Kidney (tissue), 14 donors: ENCODE data around the gene B9D2. TPM values are rescaled to one million over a fixed set of nuclear protein-coding genes. Genes with fewer than 3 reads are reported as not detected.
"Not testable (repeated sequence)": the region's sequence is repeated elsewhere in the genome, so short reads cannot be mapped to it uniquely, and the experiment has no call there.

Experiments used
- DNase-seq, 5 donors: peaks; one replicate each; pipeline ENCODE4 v3.0.0-alpha.2; 2013 to 2020
- FAIRE-seq: peaks from 2 replicates; lab custom pipeline; 2012; peaks lifted over from hg19 to GRCh38; lab: Jason Lieb, UNC
- H3K27ac ChIP-seq, 2 donors: one replicate each; pipeline ENCODE4 v1.7.0; 2013; ENCODE audit warnings: low read depth in 2 of 2, low read length in 2 of 2, inconsistent platforms in 1 of 2
- H3K27me3 ChIP-seq: one replicate; pipeline ENCODE4 v1.7.1; 2013; ENCODE audit warnings: low read length, inconsistent platforms; ENCODE audit not compliant: control insufficient read depth, insufficient read depth
- H3K36me3 ChIP-seq, 3 donors: one replicate each; pipeline versions ENCODE4 v1.7.0 to v1.7.1; 2013; ENCODE audit warnings: low read length in 3 of 3, control low read depth in 1 of 3, inconsistent platforms in 1 of 3; ENCODE audit not compliant: insufficient read depth in 3 of 3, control insufficient read depth in 2 of 3
- H3K4me1 ChIP-seq, 3 donors: one replicate each; pipeline versions ENCODE4 v1.7.0 to v1.7.1; 2013; ENCODE audit warnings: low read length in 3 of 3, inconsistent platforms in 1 of 3, low read depth in 1 of 3; ENCODE audit not compliant: control insufficient read depth in 2 of 3, insufficient read depth in 2 of 3
- H3K4me3 ChIP-seq, 3 donors: one replicate each; pipeline versions ENCODE4 v1.7.0 to v1.8.1; 2013; ENCODE audit warnings: low read length in 3 of 3, control low read depth in 1 of 3, inconsistent platforms in 1 of 3
- H3K9ac ChIP-seq, 3 donors: one replicate each; pipeline versions ENCODE4 v1.7.0 to v1.7.1; 2013; ENCODE audit warnings: low read length in 3 of 3, control low read depth in 1 of 3, inconsistent platforms in 1 of 3
- H3K9me3 ChIP-seq, 3 donors: one replicate each; pipeline versions ENCODE4 v1.7.0 to v1.7.1; 2013; ENCODE audit warnings: low read length in 3 of 3, control low read depth in 1 of 3, inconsistent platforms in 1 of 3; ENCODE audit not compliant: control insufficient read depth in 2 of 3, insufficient read depth in 1 of 3
- CTCF ChIP-seq: IDR thresholded peaks from 3 replicates; pipeline ENCODE4 v1.5.1; 2012; ENCODE audit warnings: mild to moderate bottlenecking, moderate library complexity, borderline replicate concordance; ENCODE audit not compliant: insufficient read depth; ENCODE audit errors: extremely low read depth
- intact Hi-C: fragments of 100-400 bp; cut with DNase I; formaldehyde crosslinking; loops from one replicate; pipeline ENCODE4 v1.11.1; 2022
- polyA plus RNA-seq: library from polyadenylated mRNA; stranded (reverse); fragments of 350-450 nt; fragmentation: Illumina TruSeq; extraction: RNeasy Lipid Tissue Mini Kit (QIAGEN cat#74804); gene quantifications from one replicate; pipeline ENCODE4 v1.2.3, GENCODE V29; 2014; ENCODE audit warnings: low read depth, low replicate concordance; ENCODE audit not compliant: insufficient read depth
- total RNA-seq: library from RNA; stranded (reverse); fragmentation: NEBNext Ultra II Directional; extraction: Animal tissue kit (Norgen Biotek cat#: 25700); gene quantifications from one replicate; pipeline ENCODE4 v1.2.1, GENCODE V29; 2021
- donor health status: control.
- donor health status: control.
- donor health status: control.
- donor health status: control.
- donor health status: control.
- donor health status: DM: yes; HTN: yes; CAD: no.
- donor health status: Normal renal cell carcinoma (clear cell type).

The B9D2 gene
- total and polyA plus RNA-seq, 2 donors from 2014 or later = 12.6 to 15.7 TPM

GRCh38 chr19:41351339-41352245 lies 12.4 kb downstream of the B9D2 start:
- intact Hi-C loops = no loop called here
- H3K9me3 ChIP-seq = no peaks in the 10 kb centered on the region
- H3K36me3 ChIP-seq = no peaks in the 10 kb centered on the region
- no peaks in the 10 kb centered on the region for H3K27me3 ChIP-seq
- H3K9ac ChIP-seq = peak overlapping the region in 1 of 3 donors; percentile 41
- TF ChIP-seq CTCF = no peak
- DNase-seq (peak in 4 of 5 donors; percentile 10 to 90 (median 39)), FAIRE-seq (no peak)
- peak overlapping the region; percentile 41 to 71 (median 59) for H3K4me3 ChIP-seq
- H3K27ac ChIP-seq = peak overlapping the region; percentile 55 to 57
- peaks cover 0 to 21% (median 3%) of the 10 kb centered on the region in 3 donors for H3K4me1 ChIP-seq

- no peak for TF ChIP-seq CTCF
Observed at GRCh38 chr19:41350735-41351338, 13.1 kb downstream of the B9D2 start.

GRCh38 chr19:41346916-41347315 lies 17.0 kb downstream of the B9D2 start:
- FAIRE-seq, H3K27ac ChIP-seq, intact Hi-C loops, DNase-seq, H3K9ac ChIP-seq, H3K36me3 ChIP-seq, H3K27me3 ChIP-seq, H3K9me3 ChIP-seq, H3K4me3 ChIP-seq, H3K4me1 ChIP-seq: not testable (repeated sequence)

More at GRCh38 chr19:41350735-41351338, 13.1 kb downstream of the B9D2 start:
- Histone ChIP-seq H3K9me3 (no peaks in the 10 kb centered on the region), H3K4me3 (peak overlapping the region; percentile 59 to 71 (median 64)), H3K27ac (peak overlapping the region; percentile 8 to 57), H3K27me3 (no peaks in the 10 kb centered on the region), H3K4me1 (peaks cover 0 to 20% (median 3%) of the 10 kb centered on the region in 3 donors), H3K36me3 (no peaks in the 10 kb centered on the region), H3K9ac (peak overlapping the region in 1 of 3 donors; percentile 37)
- no peak for FAIRE-seq
- DNase-seq = peak in 1 of 5 donors; percentile 14
- intact Hi-C loops = no loop called here

- H3K36me3 ChIP-seq = peaks cover 0 to 2% (median 0%) of the 10 kb centered on the region in 3 donors
- no peak for TF ChIP-seq CTCF
Observed at GRCh38 chr19:41344162-41344561, 19.8 kb downstream of the B9D2 start.

More at GRCh38 chr19:41344162-41344561, 19.8 kb downstream of the B9D2 start:
- DNase-seq (no peak), FAIRE-seq (no peak)
- intact Hi-C loops = no loop called here
- Histone ChIP-seq H3K4me1 (peaks cover 0 to 3% (median 0%) of the 10 kb centered on the region in 3 donors), H3K9me3 (no peaks in the 10 kb centered on the region), H3K9ac (no peak overlapping the region), H3K27me3 (no peaks in the 10 kb centered on the region), H3K4me3 (no peak overlapping the region), H3K27ac (no peak overlapping the region)
